Fibroblast of mammary gland (primary cell): ENCODE measurements around the gene FGF16.

Experiments
- DNase-seq: peaks from one replicate; pipeline ENCODE4 v3.0.0-alpha.2; 2010; ENCODE audit warnings: low read depth
- H3K4me3 ChIP-seq: 2 replicates; pipeline ENCODE4 v1.5.1; 2011; ENCODE audit warnings: low read depth, mild to moderate bottlenecking, low read length, moderate library complexity; ENCODE audit not compliant: control insufficient read depth
- CTCF ChIP-seq: conservative IDR thresholded peaks from 2 replicates; pipeline ENCODE4 v1.5.1; 2011; ENCODE audit warnings: low read depth, low read length, inconsistent platforms; ENCODE audit not compliant: control insufficient read depth, insufficient read depth

The FGF16 gene

GRCh38 chrX:77422891-77423648 is 24.1 kb upstream of the FGF16 start:
- H3K4me3 ChIP-seq = no peak overlapping the region
- TF ChIP-seq CTCF = no peak
- no peak for DNase-seq

- no peak overlapping the region for H3K4me3 ChIP-seq
- TF ChIP-seq CTCF = no peak
- DNase-seq = peak; percentile 68
Measured at GRCh38 chrX:77426811-77427210, 20.4 kb upstream of the FGF16 start.

GRCh38 chrX:77427611-77428010 is 19.6 kb upstream of the FGF16 start:
- TF ChIP-seq CTCF = no peak
- DNase-seq = peak; percentile 51
- no peak overlapping the region for H3K4me3 ChIP-seq

- DNase-seq = no peak
- no peak overlapping the region for H3K4me3 ChIP-seq
- TF ChIP-seq CTCF = no peak
Measured at GRCh38 chrX:77428551-77428950, 18.6 kb upstream of the FGF16 start.

GRCh38 chrX:77431227-77431626 is 16.0 kb upstream of the FGF16 start:
- no peak overlapping the region for H3K4me3 ChIP-seq
- peak; percentile 70 for DNase-seq
- peak; percentile 0 for TF ChIP-seq CTCF

GRCh38 chrX:77433001-77433400 is 14.2 kb upstream of the FGF16 start:
- H3K4me3 ChIP-seq = no peak overlapping the region
- no peak for TF ChIP-seq CTCF
- no peak for DNase-seq

GRCh38 chrX:77434962-77435361 is 12.2 kb upstream of the FGF16 start:
- TF ChIP-seq CTCF = no peak
- H3K4me3 ChIP-seq = no peak overlapping the region
- peak; percentile 18 for DNase-seq
